H9 (cell line): Measurements from ENCODE around the gene C1orf185. TPM values are rescaled to one million over a fixed set of nuclear protein-coding genes. Genes with fewer than 3 reads are reported as not detected.

ENCODE experiments used
- DNase-seq: peaks from one replicate; pipeline ENCODE4 v3.0.0-alpha.2; 2017
- H2AFZ ChIP-seq: one replicate; pipeline ENCODE4 v1.6.1; 2013; ENCODE audit warnings: mild to moderate bottlenecking, low read length, control low read depth, moderate library complexity
- H2AK5ac ChIP-seq: 2 replicates; pipeline ENCODE4 v1.6.1; 2013; ENCODE audit warnings: low read length, control low read depth, mixed read lengths; ENCODE audit not compliant: insufficient read length
- H2BK120ac ChIP-seq: one replicate; pipeline ENCODE4 v1.6.1; 2013; ENCODE audit warnings: low read depth, mild to moderate bottlenecking, low read length, control low read depth, inconsistent platforms; ENCODE audit not compliant: poor library complexity, severe bottlenecking
- H2BK12ac ChIP-seq: 2 replicates; pipeline ENCODE4 v1.6.1; 2013; ENCODE audit warnings: low read length, control low read depth, mixed read lengths, low read depth; ENCODE audit not compliant: insufficient read length
- H2BK15ac ChIP-seq: 2 replicates; pipeline ENCODE4 v1.6.1; 2013; ENCODE audit warnings: low read depth, low read length, control low read depth
- H2BK20ac ChIP-seq: one replicate; pipeline ENCODE4 v1.6.1; 2013; ENCODE audit warnings: low read depth, mild to moderate bottlenecking, low read length, control low read depth, inconsistent platforms; ENCODE audit not compliant: poor library complexity, severe bottlenecking
- H2BK5ac ChIP-seq: 2 replicates; pipeline ENCODE4 v1.6.1; 2013; ENCODE audit warnings: low read length, control low read depth, mixed read lengths; ENCODE audit not compliant: insufficient read length
- H3K14ac ChIP-seq: 2 replicates; pipeline ENCODE4 v1.6.1; 2013; ENCODE audit warnings: low read length, control low read depth; ENCODE audit not compliant: insufficient read depth
- H3K18ac ChIP-seq: 2 replicates; pipeline ENCODE4 v1.6.1; 2013; ENCODE audit warnings: low read depth, mild to moderate bottlenecking, mixed read lengths, low read length, control low read depth; ENCODE audit not compliant: insufficient read length
- H3K23ac ChIP-seq: 2 replicates; pipeline ENCODE4 v1.6.1; 2013; ENCODE audit warnings: low read length, control low read depth, mixed read lengths, low read depth; ENCODE audit not compliant: insufficient read length
- H3K23me2 ChIP-seq: 2 replicates; pipeline ENCODE4 v1.6.1; 2013; ENCODE audit warnings: low read depth, mild to moderate bottlenecking, mixed read lengths, low read length, control low read depth; ENCODE audit not compliant: insufficient read length, poor library complexity, severe bottlenecking
- H3K27ac ChIP-seq: 2 replicates; pipeline ENCODE4 v1.5.1; 2013; ENCODE audit warnings: low read length, control low read depth, mixed read lengths, low read depth; ENCODE audit not compliant: insufficient read length
- H3K27me3 ChIP-seq: 2 replicates; pipeline ENCODE4 v1.6.1; 2013; ENCODE audit warnings: low read length, control low read depth, inconsistent platforms; ENCODE audit not compliant: insufficient read depth
- H3K4ac ChIP-seq: 2 replicates; pipeline ENCODE4 v1.6.1; 2013; ENCODE audit warnings: low read depth, mild to moderate bottlenecking, control low read depth, inconsistent platforms, low read length, moderate library complexity
- H3K4me1 ChIP-seq: 2 replicates; pipeline ENCODE4 v1.6.1; 2013; ENCODE audit warnings: low read length, control low read depth, inconsistent platforms; ENCODE audit not compliant: insufficient read depth
- H3K4me2 ChIP-seq: 2 replicates; pipeline ENCODE4 v1.6.1; 2013; ENCODE audit warnings: low read length, control low read depth, mixed read lengths; ENCODE audit not compliant: insufficient read length, insufficient read depth
- H3K56ac ChIP-seq: 2 replicates; pipeline ENCODE4 v1.6.1; 2013; ENCODE audit warnings: low read depth, mild to moderate bottlenecking, mixed read lengths, low read length, control low read depth; ENCODE audit not compliant: insufficient read length
- H3K79me1 ChIP-seq: 2 replicates; pipeline ENCODE4 v1.6.1; 2013; ENCODE audit warnings: low read depth, mild to moderate bottlenecking, moderate library complexity, low read length, control low read depth, inconsistent platforms; ENCODE audit not compliant: insufficient read depth, poor library complexity, severe bottlenecking
- H3K79me2 ChIP-seq: 2 replicates; pipeline ENCODE4 v1.6.1; 2013; ENCODE audit warnings: low read length, control low read depth, inconsistent platforms; ENCODE audit not compliant: insufficient read depth
- H3K9ac ChIP-seq: 2 replicates; pipeline ENCODE4 v1.6.1; 2013; ENCODE audit warnings: low read length, control low read depth, mixed read lengths; ENCODE audit not compliant: insufficient read length; ENCODE audit errors: extremely low read depth
- H3K9me3 ChIP-seq: one replicate; pipeline ENCODE4 v1.6.1; 2013; ENCODE audit warnings: low read depth, low read length, inconsistent platforms; ENCODE audit not compliant: control insufficient read depth
- H3T11ph ChIP-seq: one replicate; pipeline ENCODE4 v1.6.1; 2013; ENCODE audit warnings: mild to moderate bottlenecking, low read length, control low read depth, inconsistent platforms
- H4K20me1 ChIP-seq: one replicate; pipeline ENCODE4 v1.6.1; 2013; ENCODE audit not compliant: control insufficient read depth, insufficient read length, insufficient read depth
- H4K5ac ChIP-seq: 2 replicates; pipeline ENCODE4 v1.6.1; 2013; ENCODE audit warnings: low read depth, mild to moderate bottlenecking, mixed read lengths, low read length, control low read depth; ENCODE audit not compliant: insufficient read length
- H4K8ac ChIP-seq: replicated peaks from 2 replicates; pipeline ENCODE4 v1.6.1; 2013; ENCODE audit warnings: low read length, control low read depth, mixed read lengths, low read depth; ENCODE audit not compliant: insufficient read length
- H4K91ac ChIP-seq: 2 replicates; pipeline ENCODE4 v1.6.1; 2013; ENCODE audit warnings: low read depth, mild to moderate bottlenecking, moderate library complexity, mixed read lengths, low read length, control low read depth; ENCODE audit not compliant: insufficient read length
- H3K27ac Mint-ChIP-seq, 3 experiments: 2 replicates in 2 of 3; 3 replicates in 1 of 3; pipeline ENCODE4 v1.8.0; 2020 to 2021; ENCODE audit warnings: mixed read lengths in 3 of 3, mild to moderate bottlenecking in 1 of 3, moderate library complexity in 1 of 3
- H3K27me3 Mint-ChIP-seq: 2 replicates; pipeline ENCODE4 v1.8.0; 2021; ENCODE audit warnings: low read depth, mild to moderate bottlenecking, moderate library complexity, mixed read lengths
- H3K36me3 Mint-ChIP-seq, 3 experiments: 2 replicates in 2 of 3; 3 replicates in 1 of 3; pipeline ENCODE4 v1.8.0; 2020 to 2021; ENCODE audit warnings: low read depth in 3 of 3, mixed read lengths in 3 of 3; ENCODE audit not compliant: insufficient read depth in 1 of 3
- H3K4me1 Mint-ChIP-seq, 2 experiments: 2 replicates each; pipeline ENCODE4 v1.8.0; 2020; ENCODE audit warnings: mixed read lengths in 2 of 2
- H3K4me3 Mint-ChIP-seq, 2 experiments: 2 replicates in 1 of 2; 3 replicates in 1 of 2; pipeline ENCODE4 v1.8.0; 2020 to 2021; ENCODE audit warnings: mild to moderate bottlenecking in 2 of 2, mixed read lengths in 2 of 2, moderate library complexity in 1 of 2
- H3K9me3 Mint-ChIP-seq, 2 experiments: 2 replicates in 1 of 2; 3 replicates in 1 of 2; pipeline ENCODE4 v1.8.0; 2020; ENCODE audit warnings: mild to moderate bottlenecking in 2 of 2, mixed read lengths in 2 of 2, moderate library complexity in 1 of 2
- CTCF ChIP-seq: fragments of 200-600 bp; sonication (generic); conservative IDR thresholded peaks from 3 replicates; pipeline ENCODE4 v1.8.0; 2021; ENCODE audit warnings: antibody characterized with exemption, mild to moderate bottlenecking
- WGBS: extraction: QIAGEN DNeasy Blood & Tissue Kit; methylation state at CpG from one replicate; pipeline ENCODE4 v1.1.7; 2013; ENCODE audit warnings: missing lambda C conversion rate, low lambda C conversion rate, mixed read lengths; ENCODE audit not compliant: insufficient read length; ENCODE audit errors: extremely low coverage; 5-methylcytosine and 5-hydroxymethylcytosine counted together
- total RNA-seq: library from RNA; stranded (reverse); gene quantifications from 2 replicates; pipeline ENCODE4 v1.2.1, GENCODE V29; 2021

C1orf185 gene
- total RNA-seq, 1 experiment from 2014 or later = not detected

GRCh38 chr1:51114137-51114536 is 12.1 kb downstream of the C1orf185 start:
- H3K79me2 ChIP-seq = no peaks in the 10 kb centered on the region
- no peaks in the 10 kb centered on the region for H3K4me1 ChIP-seq
- no peaks in the 10 kb centered on the region for H3K9me3 ChIP-seq
- H3K4ac ChIP-seq = no peak overlapping the region
- H2BK15ac ChIP-seq = no peak overlapping the region
- H3K79me1 ChIP-seq = no peaks in the 10 kb centered on the region
- no peak overlapping the region for H2AFZ ChIP-seq
- no peak overlapping the region for H3K9ac ChIP-seq
- Mint-ChIP-seq H3K4me3 (no peak overlapping the region), H3K9me3 (no peaks in the 10 kb centered on the region), H3K36me3 (no peaks in the 10 kb centered on the region), H3K27me3 (peaks cover 6% of the 10 kb centered on the region), H3K4me1 (no peaks in the 10 kb centered on the region), H3K27ac (no peak overlapping the region)
- no peak for DNase-seq
- no peak overlapping the region for H4K91ac ChIP-seq
- no peaks in the 10 kb centered on the region for H3K23me2 ChIP-seq
- no peak overlapping the region for H3T11ph ChIP-seq
- no peak overlapping the region for H2AK5ac ChIP-seq
- no peak overlapping the region for H3K14ac ChIP-seq
- H2BK5ac ChIP-seq = no peak overlapping the region
- H4K5ac ChIP-seq = no peak overlapping the region
- H2BK20ac ChIP-seq = no peak overlapping the region
- H3K27me3 ChIP-seq = no peaks in the 10 kb centered on the region
- no peaks in the 10 kb centered on the region for H4K20me1 ChIP-seq
- no peak overlapping the region for H3K56ac ChIP-seq
- H3K23ac ChIP-seq = no peak overlapping the region
- H3K18ac ChIP-seq = no peak overlapping the region
- no peak overlapping the region for H3K4me2 ChIP-seq
- H4K8ac ChIP-seq = no peak overlapping the region
- no CpG with 5 or more reads among the region's 6 CpGs for whole genome bisulfite sequencing
- H2BK12ac ChIP-seq = no peak overlapping the region
- no peak for TF ChIP-seq CTCF
- H3K27ac ChIP-seq = no peak overlapping the region
- no peak overlapping the region for H2BK120ac ChIP-seq
